HepG2 (cell line): Measurements from ENCODE around the gene RAB29. TPM values are rescaled to one million over a fixed set of nuclear protein-coding genes. Genes with fewer than 3 reads are reported as not detected.

Experiments used
- ARHGAP35 ChIP-seq: sonication (generic); formaldehyde crosslinking; IDR thresholded peaks from 2 replicates; pipeline ENCODE4 v1.9.0; 2022; ENCODE audit warnings: mild to moderate bottlenecking, inconsistent platforms, moderate library complexity, missing genetic modification reagents, borderline replicate concordance
- FOSL2 ChIP-seq: sonication (generic); formaldehyde crosslinking; IDR thresholded peaks from 2 replicates; pipeline ENCODE4 v1.4.0; 2020; ENCODE audit warnings: missing genetic modification reagents
- KAT7 ChIP-seq: IDR thresholded peaks from 2 replicates; pipeline ENCODE4 v1.6.1; 2018; ENCODE audit warnings: borderline replicate concordance, missing compliant biosample characterization
- KDM2A ChIP-seq: sonication (generic); formaldehyde crosslinking; IDR thresholded peaks from 2 replicates; pipeline ENCODE4 v1.4.0; 2020; ENCODE audit warnings: low read depth, missing genetic modification reagents, borderline replicate concordance
- MZF1 ChIP-seq: sonication (generic); formaldehyde crosslinking; IDR thresholded peaks from 2 replicates; pipeline ENCODE4 v1.8.1; 2023; ENCODE audit warnings: mild to moderate bottlenecking, missing genetic modification reagents, borderline replicate concordance
- POGZ ChIP-seq: sonication (generic); formaldehyde crosslinking; IDR thresholded peaks from 2 replicates; pipeline ENCODE4 v1.4.0; 2020; ENCODE audit warnings: mild to moderate bottlenecking, missing genetic modification reagents
- SNAPC5 ChIP-seq: sonication (generic); formaldehyde crosslinking; IDR thresholded peaks from 2 replicates; pipeline ENCODE4 v1.8.1; 2023; ENCODE audit warnings: mild to moderate bottlenecking, missing genetic modification reagents, borderline replicate concordance
- THAP11 ChIP-seq: IDR thresholded peaks from 2 replicates; pipeline ENCODE4 v1.6.1; 2016; ENCODE audit warnings: missing biosample characterization, missing genetic modification reagents
- YY1 ChIP-seq: IDR thresholded peaks from 2 replicates; pipeline ENCODE4 v1.6.1; 2011; ENCODE audit warnings: low read length, low read depth, moderate library complexity, mild to moderate bottlenecking; ENCODE audit not compliant: insufficient read depth, insufficient replicate concordance
- ZBTB34 ChIP-seq: sonication (generic); formaldehyde crosslinking; IDR thresholded peaks from 2 replicates; pipeline ENCODE4 v1.8.0; 2022; ENCODE audit warnings: mild to moderate bottlenecking, missing genetic modification reagents
- ZNF574 ChIP-seq: sonication (generic); formaldehyde crosslinking; IDR thresholded peaks from 2 replicates; pipeline ENCODE4 v1.4.0; 2020; ENCODE audit warnings: missing genetic modification reagents
- ZNF646 ChIP-seq: sonication (generic); formaldehyde crosslinking; IDR thresholded peaks from 2 replicates; pipeline ENCODE4 v1.9.0; 2021; ENCODE audit warnings: mild to moderate bottlenecking, missing genetic modification reagents
- ZNF784 ChIP-seq: sonication (generic); formaldehyde crosslinking; IDR thresholded peaks from 2 replicates; pipeline ENCODE4 v1.5.1; 2020; ENCODE audit warnings: missing genetic modification reagents, mild to moderate bottlenecking, borderline replicate concordance
- ZNF891 ChIP-seq: sonication (generic); formaldehyde crosslinking; IDR thresholded peaks from 2 replicates; pipeline ENCODE4 v1.5.0; 2020; ENCODE audit warnings: mild to moderate bottlenecking, missing genetic modification reagents
- polyA plus RNA-seq, 8 experiments: library from polyadenylated mRNA; depleted of rRNA in 3 of 8; stranded (reverse) in 7 of 8; unstranded in 1 of 8; fragments of >200 nt; fragmentation: Illumina TruSeq in 4 of 8; extraction: Trizol in 4 of 8; gene quantifications; 2 replicates each; pipeline versions ENCODE4 v1.2.1 to v1.2.3, GENCODE V29; 2011 to 2016; ENCODE audit warnings: low read depth in 4 of 8, missing spikeins in 1 of 8, mixed read lengths in 1 of 8; ENCODE audit not compliant: insufficient read depth in 1 of 8
- total RNA-seq, 5 experiments: library from RNA; depleted of rRNA; stranded (reverse); fragments of >200 nt; fragmentation: Illumina TruSeq; extraction: Trizol; gene quantifications; 2 replicates each; pipeline ENCODE4 v1.2.3, GENCODE V29; 2016; ENCODE audit warnings: low read depth in 1 of 5

Gene RAB29
- total and polyA plus RNA-seq, 2 of the 13 experiments (the other 11 are each of a cell fraction or from before 2014, with no cell fraction given): 8.7 to 10.1 TPM

- peak; percentile 79 for TF ChIP-seq ZNF784 (CRISPR knock-in tag)
- TF ChIP-seq ZNF891 (CRISPR knock-in tag): peak; percentile 56; the same call in 1 of the 2 replicates
- TF ChIP-seq ARHGAP35 (CRISPR knock-in tag): peak; percentile 61; the same call in 1 of the 2 replicates
- TF ChIP-seq KAT7 (CRISPR knock-in tag): no peak
- TF ChIP-seq KDM2A (CRISPR knock-in tag): peak; percentile 60; the same call in 1 of the 2 replicates
- TF ChIP-seq MZF1: no peak
- peak; percentile 45 for TF ChIP-seq ZNF574 (CRISPR knock-in tag)
- 0 out of 2 replicates have a peak, but pooled peaks have one; percentile 20 for TF ChIP-seq SNAPC5
- peak; percentile 99 for TF ChIP-seq THAP11 (CRISPR knock-in tag)
- 0 out of 2 replicates have a peak, but pooled peaks have one; percentile 51 for TF ChIP-seq ZBTB34 (CRISPR knock-in tag)
- TF ChIP-seq FOSL2 (CRISPR knock-in tag): 0 out of 2 replicates have a peak, but pooled peaks have one; percentile 18
- peak; percentile 51; the same call in 1 of the 2 replicates for TF ChIP-seq POGZ (CRISPR knock-in tag)
- no peak for TF ChIP-seq ZNF646
- no peak for TF ChIP-seq YY1
Observed at GRCh38 chr1:205775015-205775716, at the start of gene RAB29 (continued).
